HG03575 (cell line): ENCODE measurements around the gene CAMK2B.

Source experiments
- ATAC-seq: cut with Tn5 transposase; IDR thresholded peaks from one replicate; pipeline ENCODE4 v1.9.1; 2021; ENCODE audit not compliant: unreplicated experiment, insufficient number of reproducible peaks, low FRiP score; ENCODE audit errors: extremely low read depth

CAMK2B gene

DNA sequence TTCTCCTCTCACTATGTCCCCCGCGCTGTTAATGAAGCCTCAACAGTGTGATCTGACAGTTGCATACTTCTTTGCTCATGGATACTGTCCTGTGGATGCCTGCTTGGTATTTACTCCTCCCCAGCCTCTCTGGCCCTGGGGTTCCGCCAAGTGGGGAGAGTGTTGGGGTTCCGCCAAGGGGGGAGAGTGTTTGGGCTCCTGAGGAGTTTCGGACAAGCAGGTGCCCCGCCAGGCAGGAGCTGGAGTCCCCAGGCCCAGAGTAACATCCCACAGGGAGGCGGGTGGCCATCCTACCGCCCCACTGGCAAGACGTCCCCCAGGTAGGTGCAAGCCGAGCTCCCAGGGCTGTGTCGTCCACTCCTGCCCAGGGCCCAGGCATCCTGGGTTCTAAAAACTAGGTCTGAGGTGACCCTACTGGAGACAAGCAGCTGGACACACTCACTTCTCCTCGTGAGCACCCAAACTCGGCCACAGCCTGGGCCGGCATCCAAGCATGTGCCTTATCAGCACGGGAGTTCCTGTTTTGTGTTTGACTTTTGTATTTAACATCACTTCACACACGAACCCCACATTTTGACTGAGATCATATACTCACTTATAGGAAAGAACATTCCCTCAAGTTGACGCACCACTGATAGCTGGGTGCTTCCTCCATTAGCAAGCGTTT lies 34.2 kb downstream of the CAMK2B start:
- no peak for ATAC-seq

DNA sequence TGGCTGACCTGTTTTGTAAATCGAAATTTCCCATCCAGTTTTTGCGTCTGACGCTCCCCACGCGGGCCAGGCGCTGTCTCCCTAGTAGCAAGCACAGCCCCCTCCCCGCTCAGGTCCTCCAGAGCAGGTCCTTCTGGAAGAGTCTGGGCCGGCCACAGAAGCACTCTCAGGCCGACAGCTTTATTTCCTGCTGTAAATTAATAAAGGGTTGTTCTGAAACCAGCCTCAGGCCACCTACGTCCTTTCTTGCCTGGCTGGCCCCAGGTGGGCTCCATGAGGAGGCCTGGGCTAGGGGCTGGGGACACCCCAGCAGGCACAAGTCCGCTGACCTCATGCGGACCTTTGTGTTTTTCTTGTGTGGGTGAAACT lies 35.2 kb downstream of the CAMK2B start:
- ATAC-seq = no peak

DNA sequence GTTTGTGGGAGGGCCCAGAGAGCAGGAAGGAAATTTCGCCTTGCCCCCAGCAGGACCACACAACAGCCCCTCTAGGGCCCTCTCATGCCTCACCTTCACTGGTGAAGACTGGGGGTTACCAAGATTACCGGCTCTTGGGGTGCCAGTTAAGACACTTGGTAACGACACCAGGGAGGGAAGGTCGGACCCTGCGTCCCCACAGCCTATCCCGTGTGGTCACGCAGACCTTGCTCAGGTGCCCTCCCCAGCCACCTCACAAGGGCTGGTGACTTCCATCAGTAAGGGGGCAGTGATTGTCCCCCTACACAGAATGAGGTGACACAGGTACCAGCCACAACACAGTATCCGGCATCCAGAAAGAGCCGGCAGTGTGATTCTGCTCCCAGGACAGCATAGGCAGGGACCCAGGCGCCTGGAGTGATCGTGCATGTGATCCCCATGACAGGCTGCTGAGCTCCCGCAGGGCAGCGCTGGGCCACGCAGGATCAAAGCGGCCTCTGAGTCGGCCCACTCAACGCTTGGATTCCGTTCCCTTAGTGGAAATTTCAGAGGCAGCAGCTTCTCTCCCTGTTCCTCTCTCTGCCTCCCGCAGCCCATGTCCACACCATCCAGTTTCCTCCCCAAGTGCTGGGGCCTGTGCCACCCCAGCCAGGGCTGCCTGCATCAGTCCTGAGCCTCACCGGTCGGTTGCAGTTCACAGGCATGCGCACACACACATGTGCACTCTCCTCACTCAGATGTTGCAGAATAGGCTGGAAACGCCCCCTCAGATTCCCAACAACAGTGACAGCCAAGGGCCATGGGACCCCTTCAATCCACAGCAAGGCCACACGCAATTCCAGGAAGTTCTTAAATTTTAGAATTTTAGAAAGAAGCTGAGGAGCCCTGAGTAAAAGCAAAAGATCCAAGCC lies 35.8 kb downstream of the CAMK2B start:
- ATAC-seq = no peak

- ATAC-seq = no peak
Measured at GRCh38 chr7:44288811-44289340, 36.5 kb downstream of the CAMK2B start.

DNA sequence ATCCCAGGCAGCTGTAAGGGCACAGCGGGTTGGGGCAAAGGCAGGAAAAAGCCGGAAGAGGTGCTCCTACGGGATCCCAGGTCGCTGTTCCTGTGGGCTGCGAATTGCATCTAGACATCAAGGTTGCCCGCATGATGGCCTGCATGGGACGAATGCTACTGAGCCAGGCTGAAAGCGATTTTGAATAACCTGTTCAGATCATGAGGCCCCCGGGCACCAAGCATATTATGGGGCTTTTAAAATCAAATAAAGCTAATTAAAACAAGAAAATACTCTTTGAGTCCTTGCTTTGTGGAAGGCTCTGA lies 37.1 kb downstream of the CAMK2B start:
- ATAC-seq = no peak

DNA sequence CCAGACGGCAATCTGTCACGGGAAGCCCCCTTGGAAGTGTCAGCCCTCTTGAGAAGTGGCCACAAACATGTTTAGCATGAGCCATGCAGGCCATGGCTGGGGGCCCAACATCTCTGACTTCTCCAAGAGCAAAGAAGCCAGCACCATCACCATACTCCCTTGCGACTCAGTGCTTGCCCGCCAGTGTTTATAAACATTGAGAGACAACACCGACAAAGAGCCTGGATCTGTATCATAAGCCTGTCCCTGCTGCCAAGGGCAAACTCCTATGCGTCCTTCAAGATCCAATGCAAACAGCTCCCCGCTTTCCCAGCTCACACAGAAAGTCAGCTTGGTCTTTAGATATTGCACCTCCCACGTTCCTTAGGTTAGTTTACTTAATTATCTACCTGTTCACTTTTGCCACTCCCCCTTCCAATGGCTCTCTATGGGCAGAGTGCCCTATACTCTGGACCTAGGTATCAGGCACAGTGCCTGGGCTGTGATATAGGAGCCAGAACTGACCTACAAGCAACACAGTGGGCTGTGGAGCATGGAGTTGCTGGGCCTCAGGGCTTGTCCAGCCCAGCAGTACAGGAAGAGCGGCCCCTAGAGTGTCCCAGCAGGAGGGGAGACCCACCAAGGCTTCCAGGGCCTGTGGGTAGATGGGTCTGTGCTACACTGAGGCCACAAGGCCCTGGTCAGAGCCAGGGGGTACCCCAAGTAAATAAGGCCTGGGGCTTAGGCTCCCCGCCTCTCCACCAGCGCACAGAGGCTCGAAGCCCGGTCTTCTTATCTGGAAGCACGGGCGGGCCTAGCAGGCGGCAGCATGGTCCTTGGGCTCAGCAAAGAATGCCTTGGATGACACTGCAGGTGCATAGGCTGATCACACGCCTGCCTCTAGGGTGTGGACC lies 37.7 kb downstream of the CAMK2B start:
- ATAC-seq = no peak

DNA sequence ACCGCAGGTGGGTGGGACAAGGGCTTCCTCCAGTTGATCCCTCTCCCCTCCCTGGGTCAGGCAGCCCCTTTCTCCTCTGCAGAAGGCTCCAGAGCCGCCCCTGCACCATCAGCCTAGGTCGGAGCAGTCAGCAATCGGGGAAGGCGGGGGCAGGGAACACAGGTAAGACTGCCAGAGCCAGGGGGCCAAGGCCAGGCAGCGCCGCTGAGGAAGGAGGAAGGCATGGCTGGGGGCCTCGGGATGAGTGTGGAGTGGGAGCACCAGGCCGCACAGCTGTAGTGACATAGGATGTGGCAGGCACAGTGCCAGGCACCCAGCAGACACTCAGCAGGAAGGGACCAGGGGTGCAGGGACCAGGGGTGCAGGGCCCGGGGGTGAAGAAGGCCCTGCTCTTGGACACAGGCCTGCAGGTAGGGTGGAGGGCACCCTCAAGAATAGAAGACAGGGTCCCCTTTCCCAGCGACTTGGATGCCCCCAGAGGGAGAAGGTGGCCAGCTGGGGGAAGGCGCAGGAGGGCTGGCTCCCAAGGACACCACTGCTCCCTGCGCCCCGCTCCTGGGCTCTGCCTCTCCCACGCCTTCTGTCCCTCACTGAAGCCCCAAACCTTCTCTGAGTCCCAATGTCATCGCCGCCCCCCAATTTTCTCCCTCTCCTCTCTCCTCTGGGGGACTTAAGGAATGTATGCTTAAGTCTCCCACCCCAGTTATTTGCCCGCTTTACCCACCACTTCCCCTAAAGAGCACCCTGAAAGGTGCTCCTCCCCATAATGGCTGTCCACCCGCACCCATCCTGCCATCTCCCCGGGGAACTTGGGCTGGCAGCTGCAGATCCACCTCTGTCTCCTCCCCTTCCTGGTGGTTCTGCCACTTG lies 38.5 kb downstream of the CAMK2B start:
- ATAC-seq = no peak

- ATAC-seq = no peak
Measured at GRCh38 chr7:44286182-44286617, 39.2 kb downstream of the CAMK2B start.

- no peak for ATAC-seq
Measured at GRCh38 chr7:44285561-44285960, 39.8 kb downstream of the CAMK2B start.

DNA sequence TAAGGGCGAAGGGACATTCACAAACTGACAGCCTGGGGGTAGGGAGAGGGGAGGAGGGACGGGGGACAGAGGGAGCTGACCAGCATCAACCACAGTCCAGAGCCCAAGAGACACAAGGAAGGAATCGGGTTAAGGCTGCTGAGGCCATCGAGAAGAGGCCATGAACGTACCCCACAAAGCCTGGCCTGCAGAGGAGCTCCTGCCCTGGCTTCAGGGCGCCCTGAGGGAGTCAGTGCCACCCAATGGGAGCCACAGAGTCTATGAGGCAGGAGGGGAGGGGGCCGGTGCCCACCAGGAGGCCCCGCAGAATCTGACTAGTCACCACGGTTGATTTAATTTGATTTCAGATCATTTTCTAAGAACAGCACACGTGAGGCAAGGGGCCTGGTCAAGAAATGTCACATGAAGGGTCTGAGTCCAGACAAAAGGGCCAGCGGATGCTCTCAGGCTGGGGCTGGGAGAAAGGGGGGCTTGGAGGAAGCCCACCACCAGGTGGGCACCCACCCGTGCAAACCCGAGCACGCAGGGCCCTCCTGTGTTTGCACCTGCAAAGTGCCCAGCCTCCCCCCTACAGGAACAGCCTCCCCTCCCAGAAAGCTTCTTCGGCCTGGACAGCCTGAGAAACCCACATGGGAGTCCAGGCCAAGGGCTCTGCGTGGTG lies 40.4 kb downstream of the CAMK2B start:
- ATAC-seq = no peak

GRCh38 chr7:44284216-44284615 lies 41.2 kb downstream of the CAMK2B start:
- ATAC-seq = no peak

GRCh38 chr7:44283381-44284211 lies 41.8 kb downstream of the CAMK2B start:
- ATAC-seq = no peak

- no peak for ATAC-seq
Measured at GRCh38 chr7:44282601-44283171, 42.7 kb downstream of the CAMK2B start.

DNA sequence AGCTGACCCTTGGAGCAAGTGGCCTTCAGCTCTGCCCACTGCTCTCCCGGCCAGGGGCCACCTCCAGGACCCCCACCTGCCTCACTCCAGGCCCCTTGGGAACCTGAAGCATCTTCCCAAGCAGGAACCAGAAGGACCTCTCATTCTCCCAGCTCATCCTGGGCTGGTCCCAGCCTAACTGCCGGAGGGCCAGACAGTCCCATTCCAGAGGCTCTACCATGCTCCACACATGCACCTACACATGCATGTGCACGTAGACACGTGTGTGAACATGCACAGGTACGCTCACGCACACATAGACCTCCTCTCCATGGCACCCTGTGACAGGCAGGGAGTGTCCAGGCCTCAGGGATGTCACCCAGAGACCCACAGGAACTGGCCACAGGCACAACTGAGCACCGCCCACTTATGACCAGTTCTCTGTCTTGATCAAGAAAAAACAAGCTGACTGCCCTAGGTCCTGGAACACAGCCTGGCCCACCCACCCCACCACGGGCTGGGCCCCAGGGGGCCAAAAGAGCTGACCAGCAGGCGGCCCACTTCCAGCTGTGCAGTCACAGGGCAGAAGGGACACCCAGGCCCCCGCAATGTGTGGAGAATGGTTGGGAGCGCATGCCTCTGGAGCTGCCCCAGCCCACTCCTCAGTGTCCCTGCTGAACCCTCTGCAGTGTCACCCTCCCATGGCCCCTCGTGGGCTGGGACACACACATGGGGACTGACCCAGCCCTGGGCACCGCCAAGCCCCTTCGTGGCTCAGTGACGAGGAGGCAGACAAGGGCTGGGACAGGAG lies 43.4 kb downstream of the CAMK2B start:
- ATAC-seq = no peak

DNA sequence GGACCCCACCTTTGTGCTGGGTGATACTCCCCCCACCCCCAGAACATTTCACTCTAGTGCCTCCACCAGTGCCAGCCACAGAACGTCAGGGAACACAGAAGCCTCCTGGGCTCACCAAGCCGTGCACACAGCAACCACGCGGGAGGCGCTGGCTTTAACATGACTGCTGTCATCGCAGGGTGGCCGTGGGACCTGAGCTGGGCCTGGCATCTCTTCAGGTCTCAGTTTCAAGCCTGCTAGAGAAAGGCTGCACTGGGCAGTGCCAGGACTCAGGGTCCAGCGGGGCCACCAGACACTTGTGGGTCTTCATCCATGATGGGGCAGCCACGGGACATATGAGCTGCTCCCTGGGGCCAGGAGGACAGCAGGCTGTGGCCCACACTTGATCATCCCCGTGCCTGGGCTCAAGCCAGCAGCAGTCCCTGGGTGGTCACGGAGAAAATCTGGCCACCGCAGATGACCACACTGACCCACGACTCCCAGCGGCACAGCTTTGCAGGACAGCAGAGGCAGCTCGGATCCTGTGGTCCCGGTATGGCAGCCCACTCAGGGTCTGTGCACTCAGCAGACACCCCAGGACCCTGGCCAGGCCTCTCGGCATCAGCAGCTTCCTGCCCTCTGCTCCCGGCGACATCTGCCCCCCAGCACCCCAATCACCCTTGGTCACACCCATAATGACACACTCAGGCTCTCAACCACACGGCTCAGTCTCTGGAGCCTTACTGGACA lies 44.2 kb downstream of the CAMK2B start:
- ATAC-seq = no peak

- ATAC-seq = no peak
Measured at GRCh38 chr7:44280636-44280992, 44.8 kb downstream of the CAMK2B start.
